Measurements from ENCODE around the gene KYAT1. TPM values are rescaled to one million over a fixed set of nuclear protein-coding genes. Genes with fewer than 3 reads are reported as not detected.

The KYAT1 gene
- total and polyA plus RNA-seq, 2 of the 13 experiments (the other 11 are each of a cell fraction or from before 2014, with no cell fraction given) = 9.2 to 46.5 TPM

- TF ChIP-seq POLR2A (IDR thresholded peaks at IDR 0.05; ENCODE audit: insufficient read depth in 1 of 2, low read depth in 2 of 2, low read length in 2 of 2) (no peak), MYC (CRISPR knock-in tag; IDR thresholded peaks at IDR 0.05; ENCODE audit: borderline replicate concordance) (peak; percentile 79; the same call in 1 of the 2 replicates), REL (CRISPR knock-in tag; conservative IDR thresholded peaks at IDR 0.05) (no peak), KIAA2018 (CRISPR knock-in tag; IDR thresholded peaks at IDR 0.05; ENCODE audit: borderline replicate concordance) (no peak), U2AF1 (optimal IDR thresholded peaks at IDR 0.05; ENCODE audit: low read depth, low read length) (no peak), ZNF343 (CRISPR knock-in tag; IDR thresholded peaks at IDR 0.05) (no peak), KDM1A (CRISPR knock-in tag; IDR thresholded peaks at IDR 0.05) (no peak), DRAP1 (CRISPR knock-in tag; IDR thresholded peaks at IDR 0.05) (peak; percentile 28; the same call in 1 of the 2 replicates), BCLAF1 (IDR thresholded peaks at IDR 0.05) (no peak), MXD1 (CRISPR knock-in tag; IDR thresholded peaks at IDR 0.05) (no peak), ZNF354B (CRISPR knock-in tag; IDR thresholded peaks at IDR 0.05) (no peak), ZNF362 (CRISPR knock-in tag; IDR thresholded peaks at IDR 0.05; ENCODE audit: borderline replicate concordance) (peak; percentile 56; the same call in 1 of the 2 replicates), UBTF (CRISPR knock-in tag; IDR thresholded peaks at IDR 0.05) (peak; percentile 45; the same call in 1 of the 2 replicates)
These were observed 18.1 kb downstream of the KYAT1 start (continued) for GRCh38 chr9:128863647-128864046.
